Measurements from ENCODE around the gene TOMM40.
"Not testable (repeated sequence)": the region's sequence is repeated elsewhere in the genome, so short reads cannot be mapped to it uniquely, and the experiment has no call there.

The TOMM40 gene

GRCh38 chr19:44857837-44858236, 33.2 kb upstream of the TOMM40 start:
- no peak for DNase-seq (ENCODE audit: low spot score)
- TF ChIP-seq CTCF (IDR thresholded peaks at IDR 0.05; ENCODE audit: borderline replicate concordance, control extremely low read depth, extremely low read depth, insufficient read depth, missing control alignments), result no peak
- in situ Hi-C loops (cut with MboI; ENCODE audit: low sequenced_read_pairs, unreplicated experiment), result no loop called here

GRCh38 chr19:44861576-44861975, 29.5 kb upstream of the TOMM40 start:
- in situ Hi-C loops (cut with MboI; ENCODE audit: low sequenced_read_pairs, unreplicated experiment); DNase-seq (ENCODE audit: low spot score): not testable (repeated sequence)

- no peak for DNase-seq (ENCODE audit: low spot score)
- in situ Hi-C loops (cut with MboI; ENCODE audit: low sequenced_read_pairs, unreplicated experiment), result no loop called here
- TF ChIP-seq CTCF (IDR thresholded peaks at IDR 0.05; ENCODE audit: borderline replicate concordance, control extremely low read depth, extremely low read depth, insufficient read depth, missing control alignments), result no peak
These were observed 27.1 kb upstream of the TOMM40 start for GRCh38 chr19:44863990-44864389.

GRCh38 chr19:44865196-44865767, 25.8 kb upstream of the TOMM40 start:
- no peak for TF ChIP-seq CTCF (IDR thresholded peaks at IDR 0.05; ENCODE audit: borderline replicate concordance, control extremely low read depth, extremely low read depth, insufficient read depth, missing control alignments)
- in situ Hi-C loops (cut with MboI; ENCODE audit: low sequenced_read_pairs, unreplicated experiment), result no loop called here
- DNase-seq (ENCODE audit: low spot score), result no peak

- TF ChIP-seq CTCF (IDR thresholded peaks at IDR 0.05; ENCODE audit: borderline replicate concordance, control extremely low read depth, extremely low read depth, insufficient read depth, missing control alignments), result no peak
- in situ Hi-C loops (cut with MboI; ENCODE audit: low sequenced_read_pairs, unreplicated experiment), result no loop called here
- DNase-seq (ENCODE audit: low spot score), result no peak
These were observed 24.4 kb upstream of the TOMM40 start for GRCh38 chr19:44866664-44867063.

- in situ Hi-C loops (cut with MboI; ENCODE audit: low sequenced_read_pairs, unreplicated experiment), result no loop called here
- no peak for TF ChIP-seq CTCF (IDR thresholded peaks at IDR 0.05; ENCODE audit: borderline replicate concordance, control extremely low read depth, extremely low read depth, insufficient read depth, missing control alignments)
- DNase-seq (ENCODE audit: low spot score), result no peak
These were observed 23.5 kb upstream of the TOMM40 start for GRCh38 chr19:44867578-44867977.

- DNase-seq (ENCODE audit: low spot score), result no peak
- no peak for TF ChIP-seq CTCF (IDR thresholded peaks at IDR 0.05; ENCODE audit: borderline replicate concordance, control extremely low read depth, extremely low read depth, insufficient read depth, missing control alignments)
- in situ Hi-C loops (cut with MboI; ENCODE audit: low sequenced_read_pairs, unreplicated experiment), result no loop called here
These were observed 21.2 kb upstream of the TOMM40 start for GRCh38 chr19:44869733-44870470.

Data from GM13976 (cell line).